HepG2 (cell line): Measurements from ENCODE around the gene ACER2. TPM values are rescaled to one million over a fixed set of nuclear protein-coding genes. Genes with fewer than 3 reads are reported as not detected.

ENCODE experiments used
- FOXO1 ChIP-seq: sonication (generic); formaldehyde crosslinking; IDR thresholded peaks from 2 replicates; pipeline ENCODE4 v1.4.0; 2020; ENCODE audit warnings: missing genetic modification reagents
- HDAC2 ChIP-seq: sonication (generic); formaldehyde crosslinking; IDR thresholded peaks from 2 replicates; pipeline ENCODE4 v1.4.0; 2020; ENCODE audit warnings: missing genetic modification reagents
- ISX ChIP-seq: sonication (generic); formaldehyde crosslinking; conservative IDR thresholded peaks from 2 replicates; pipeline ENCODE4 v1.5.0; 2020; ENCODE audit warnings: missing genetic modification reagents
- PRMT3 ChIP-seq: sonication (generic); formaldehyde crosslinking; IDR thresholded peaks from 2 replicates; pipeline ENCODE4 v1.8.1; 2022; ENCODE audit warnings: low read depth, mild to moderate bottlenecking, moderate library complexity, missing genetic modification reagents, borderline replicate concordance
- PTBP1 ChIP-seq: fragments of 200-400 bp; formaldehyde crosslinking; IDR thresholded peaks from 2 replicates; pipeline ENCODE4 v1.6.1; 2018; ENCODE audit warnings: low read length, low read depth; ENCODE audit not compliant: poor library complexity, severe bottlenecking
- SKI ChIP-seq: fragments of 450-650 bp; IDR thresholded peaks from one replicate; pipeline ENCODE4 v1.6.1; 2018; ENCODE audit warnings: mild to moderate bottlenecking; ENCODE audit not compliant: partially characterized antibody
- SNRNP70 ChIP-seq: fragments of 200-400 bp; formaldehyde crosslinking; IDR thresholded peaks from 2 replicates; pipeline ENCODE4 v1.6.1; 2017; ENCODE audit warnings: mild to moderate bottlenecking, low read depth, low read length, moderate library complexity
- ZNF136 ChIP-seq: sonication (generic); formaldehyde crosslinking; IDR thresholded peaks from 2 replicates; pipeline ENCODE4 v1.8.1; 2022; ENCODE audit warnings: low read depth, mild to moderate bottlenecking, moderate library complexity, missing genetic modification reagents
- ZNF850 ChIP-seq: sonication (generic); formaldehyde crosslinking; conservative IDR thresholded peaks from 2 replicates; pipeline ENCODE4 v1.9.0; 2021; ENCODE audit warnings: mild to moderate bottlenecking, missing genetic modification reagents
- polyA plus RNA-seq, 8 experiments: library from polyadenylated mRNA; depleted of rRNA in 3 of 8; stranded (reverse) in 7 of 8; unstranded in 1 of 8; fragments of >200 nt; fragmentation: Illumina TruSeq in 4 of 8; extraction: Trizol in 4 of 8; gene quantifications; 2 replicates each; pipeline versions ENCODE4 v1.2.1 to v1.2.3, GENCODE V29; 2011 to 2016; ENCODE audit warnings: low read depth in 4 of 8, missing spikeins in 1 of 8, mixed read lengths in 1 of 8; ENCODE audit not compliant: insufficient read depth in 1 of 8
- total RNA-seq, 5 experiments: library from RNA; depleted of rRNA; stranded (reverse); fragments of >200 nt; fragmentation: Illumina TruSeq; extraction: Trizol; gene quantifications; 2 replicates each; pipeline ENCODE4 v1.2.3, GENCODE V29; 2016; ENCODE audit warnings: low read depth in 1 of 5
- TF ChIP-seq, protein P1 (sequence below): sonication (generic); formaldehyde crosslinking; IDR thresholded peaks from 2 replicates; pipeline ENCODE4 v1.4.0; 2020; ENCODE audit warnings: mild to moderate bottlenecking, missing genetic modification reagents
- TF ChIP-seq, protein P2 (sequence below): sonication (generic); formaldehyde crosslinking; IDR thresholded peaks from 2 replicates; pipeline ENCODE4 v1.9.0; 2022; ENCODE audit warnings: low read depth, missing genetic modification reagents
- TF ChIP-seq, protein P3 (sequence below): sonication (generic); formaldehyde crosslinking; IDR thresholded peaks from 2 replicates; pipeline ENCODE4 v1.9.0; 2021; ENCODE audit warnings: missing genetic modification reagents, borderline replicate concordance
- TF ChIP-seq, protein P4 (sequence below): sonication (generic); formaldehyde crosslinking; conservative IDR thresholded peaks from 2 replicates; pipeline ENCODE4 v1.4.0; 2020; ENCODE audit warnings: missing genetic modification reagents
- TF ChIP-seq, protein P5 (sequence below): IDR thresholded peaks from 2 replicates; pipeline ENCODE4 v1.6.1; 2012; ENCODE audit warnings: low read length, improper control_type of control experiment
- TF ChIP-seq, protein P6 (sequence below): sonication (generic); formaldehyde crosslinking; IDR thresholded peaks from 2 replicates; pipeline ENCODE4 v1.9.0; 2021; ENCODE audit warnings: missing genetic modification reagents, borderline replicate concordance
- TF ChIP-seq, protein P7 (sequence below): IDR thresholded peaks from 2 replicates; pipeline ENCODE4 v1.6.1; 2016; ENCODE audit warnings: mild to moderate bottlenecking, missing biosample characterization, missing genetic modification reagents

ACER2 gene
- total and polyA plus RNA-seq, 2 of the 13 experiments (the other 11 are each of a cell fraction or from before 2014, with no cell fraction given) = 1.9 to 3.4 TPM

DNA sequence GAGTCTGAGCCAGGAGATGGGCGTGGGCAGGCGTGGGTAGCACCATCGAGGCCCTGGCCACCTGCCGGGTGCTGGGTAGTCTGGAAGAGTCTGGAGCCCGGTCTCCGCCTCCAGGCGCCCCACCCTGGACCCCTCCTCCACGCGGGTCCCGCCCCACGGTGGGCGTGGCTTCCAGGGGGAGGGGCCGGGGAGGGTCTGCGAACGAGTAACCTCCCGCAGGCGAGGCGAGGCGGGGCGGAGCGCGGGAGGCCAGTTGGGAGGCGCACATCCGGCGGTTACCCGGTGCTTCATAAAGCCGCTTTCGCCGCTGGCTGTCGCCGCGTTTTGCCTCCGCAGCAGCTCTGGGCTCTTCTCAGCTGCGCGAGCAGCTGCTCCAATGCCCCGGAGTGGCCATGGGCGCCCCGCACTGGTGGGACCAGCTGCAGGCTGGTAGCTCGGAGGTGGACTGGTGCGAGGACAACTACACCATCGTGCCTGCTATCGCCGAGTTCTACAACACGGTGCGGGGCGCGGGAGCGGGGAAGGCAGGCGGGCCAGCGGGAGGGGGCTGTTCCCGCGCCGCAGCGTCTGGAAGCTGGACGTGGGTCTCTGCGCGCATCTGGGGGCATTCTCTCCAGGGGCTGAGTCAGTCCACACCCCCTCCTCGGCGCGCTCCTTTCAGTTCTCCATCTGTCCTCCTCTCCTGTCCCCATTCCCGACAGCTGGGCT, at the start of gene ACER2 (continued):
- TF ChIP-seq, protein P1, sequence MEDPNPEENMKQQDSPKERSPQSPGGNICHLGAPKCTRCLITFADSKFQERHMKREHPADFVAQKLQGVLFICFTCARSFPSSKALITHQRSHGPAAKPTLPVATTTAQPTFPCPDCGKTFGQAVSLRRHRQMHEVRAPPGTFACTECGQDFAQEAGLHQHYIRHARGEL = no peak
- TF ChIP-seq, protein P2, sequence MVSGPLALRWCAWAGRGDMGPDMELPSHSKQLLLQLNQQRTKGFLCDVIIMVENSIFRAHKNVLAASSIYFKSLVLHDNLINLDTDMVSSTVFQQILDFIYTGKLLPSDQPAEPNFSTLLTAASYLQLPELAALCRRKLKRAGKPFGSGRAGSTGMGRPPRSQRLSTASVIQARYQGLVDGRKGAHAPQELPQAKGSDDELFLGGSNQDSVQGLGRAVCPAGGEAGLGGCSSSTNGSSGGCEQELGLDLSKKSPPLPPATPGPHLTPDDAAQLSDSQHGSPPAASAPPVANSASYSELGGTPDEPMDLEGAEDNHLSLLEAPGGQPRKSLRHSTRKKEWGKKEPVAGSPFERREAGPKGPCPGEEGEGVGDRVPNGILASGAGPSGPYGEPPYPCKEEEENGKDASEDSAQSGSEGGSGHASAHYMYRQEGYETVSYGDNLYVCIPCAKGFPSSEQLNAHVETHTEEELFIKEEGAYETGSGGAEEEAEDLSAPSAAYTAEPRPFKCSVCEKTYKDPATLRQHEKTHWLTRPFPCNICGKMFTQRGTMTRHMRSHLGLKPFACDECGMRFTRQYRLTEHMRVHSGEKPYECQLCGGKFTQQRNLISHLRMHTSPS = no peak
- TF ChIP-seq FOXO1 (CRISPR knock-in tag) = no peak
- TF ChIP-seq, protein P3, sequence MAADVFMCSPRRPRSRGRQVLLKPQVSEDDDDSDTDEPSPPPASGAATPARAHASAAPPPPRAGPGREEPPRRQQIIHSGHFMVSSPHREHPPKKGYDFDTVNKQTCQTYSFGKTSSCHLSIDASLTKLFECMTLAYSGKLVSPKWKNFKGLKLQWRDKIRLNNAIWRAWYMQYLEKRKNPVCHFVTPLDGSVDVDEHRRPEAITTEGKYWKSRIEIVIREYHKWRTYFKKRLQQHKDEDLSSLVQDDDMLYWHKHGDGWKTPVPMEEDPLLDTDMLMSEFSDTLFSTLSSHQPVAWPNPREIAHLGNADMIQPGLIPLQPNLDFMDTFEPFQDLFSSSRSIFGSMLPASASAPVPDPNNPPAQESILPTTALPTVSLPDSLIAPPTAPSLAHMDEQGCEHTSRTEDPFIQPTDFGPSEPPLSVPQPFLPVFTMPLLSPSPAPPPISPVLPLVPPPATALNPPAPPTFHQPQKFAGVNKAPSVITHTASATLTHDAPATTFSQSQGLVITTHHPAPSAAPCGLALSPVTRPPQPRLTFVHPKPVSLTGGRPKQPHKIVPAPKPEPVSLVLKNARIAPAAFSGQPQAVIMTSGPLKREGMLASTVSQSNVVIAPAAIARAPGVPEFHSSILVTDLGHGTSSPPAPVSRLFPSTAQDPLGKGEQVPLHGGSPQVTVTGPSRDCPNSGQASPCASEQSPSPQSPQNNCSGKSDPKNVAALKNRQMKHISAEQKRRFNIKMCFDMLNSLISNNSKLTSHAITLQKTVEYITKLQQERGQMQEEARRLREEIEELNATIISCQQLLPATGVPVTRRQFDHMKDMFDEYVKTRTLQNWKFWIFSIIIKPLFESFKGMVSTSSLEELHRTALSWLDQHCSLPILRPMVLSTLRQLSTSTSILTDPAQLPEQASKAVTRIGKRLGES (CRISPR knock-in tag) = 0 out of 2 replicates have a peak, but pooled peaks have one; percentile 44
- TF ChIP-seq, protein P4, sequence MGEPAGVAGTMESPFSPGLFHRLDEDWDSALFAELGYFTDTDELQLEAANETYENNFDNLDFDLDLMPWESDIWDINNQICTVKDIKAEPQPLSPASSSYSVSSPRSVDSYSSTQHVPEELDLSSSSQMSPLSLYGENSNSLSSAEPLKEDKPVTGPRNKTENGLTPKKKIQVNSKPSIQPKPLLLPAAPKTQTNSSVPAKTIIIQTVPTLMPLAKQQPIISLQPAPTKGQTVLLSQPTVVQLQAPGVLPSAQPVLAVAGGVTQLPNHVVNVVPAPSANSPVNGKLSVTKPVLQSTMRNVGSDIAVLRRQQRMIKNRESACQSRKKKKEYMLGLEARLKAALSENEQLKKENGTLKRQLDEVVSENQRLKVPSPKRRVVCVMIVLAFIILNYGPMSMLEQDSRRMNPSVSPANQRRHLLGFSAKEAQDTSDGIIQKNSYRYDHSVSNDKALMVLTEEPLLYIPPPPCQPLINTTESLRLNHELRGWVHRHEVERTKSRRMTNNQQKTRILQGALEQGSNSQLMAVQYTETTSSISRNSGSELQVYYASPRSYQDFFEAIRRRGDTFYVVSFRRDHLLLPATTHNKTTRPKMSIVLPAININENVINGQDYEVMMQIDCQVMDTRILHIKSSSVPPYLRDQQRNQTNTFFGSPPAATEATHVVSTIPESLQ (CRISPR knock-in tag) = no peak
- TF ChIP-seq, protein P5, sequence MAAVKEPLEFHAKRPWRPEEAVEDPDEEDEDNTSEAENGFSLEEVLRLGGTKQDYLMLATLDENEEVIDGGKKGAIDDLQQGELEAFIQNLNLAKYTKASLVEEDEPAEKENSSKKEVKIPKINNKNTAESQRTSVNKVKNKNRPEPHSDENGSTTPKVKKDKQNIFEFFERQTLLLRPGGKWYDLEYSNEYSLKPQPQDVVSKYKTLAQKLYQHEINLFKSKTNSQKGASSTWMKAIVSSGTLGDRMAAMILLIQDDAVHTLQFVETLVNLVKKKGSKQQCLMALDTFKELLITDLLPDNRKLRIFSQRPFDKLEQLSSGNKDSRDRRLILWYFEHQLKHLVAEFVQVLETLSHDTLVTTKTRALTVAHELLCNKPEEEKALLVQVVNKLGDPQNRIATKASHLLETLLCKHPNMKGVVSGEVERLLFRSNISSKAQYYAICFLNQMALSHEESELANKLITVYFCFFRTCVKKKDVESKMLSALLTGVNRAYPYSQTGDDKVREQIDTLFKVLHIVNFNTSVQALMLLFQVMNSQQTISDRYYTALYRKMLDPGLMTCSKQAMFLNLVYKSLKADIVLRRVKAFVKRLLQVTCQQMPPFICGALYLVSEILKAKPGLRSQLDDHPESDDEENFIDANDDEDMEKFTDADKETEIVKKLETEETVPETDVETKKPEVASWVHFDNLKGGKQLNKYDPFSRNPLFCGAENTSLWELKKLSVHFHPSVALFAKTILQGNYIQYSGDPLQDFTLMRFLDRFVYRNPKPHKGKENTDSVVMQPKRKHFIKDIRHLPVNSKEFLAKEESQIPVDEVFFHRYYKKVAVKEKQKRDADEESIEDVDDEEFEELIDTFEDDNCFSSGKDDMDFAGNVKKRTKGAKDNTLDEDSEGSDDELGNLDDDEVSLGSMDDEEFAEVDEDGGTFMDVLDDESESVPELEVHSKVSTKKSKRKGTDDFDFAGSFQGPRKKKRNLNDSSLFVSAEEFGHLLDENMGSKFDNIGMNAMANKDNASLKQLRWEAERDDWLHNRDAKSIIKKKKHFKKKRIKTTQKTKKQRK = no peak
- TF ChIP-seq, protein P6, sequence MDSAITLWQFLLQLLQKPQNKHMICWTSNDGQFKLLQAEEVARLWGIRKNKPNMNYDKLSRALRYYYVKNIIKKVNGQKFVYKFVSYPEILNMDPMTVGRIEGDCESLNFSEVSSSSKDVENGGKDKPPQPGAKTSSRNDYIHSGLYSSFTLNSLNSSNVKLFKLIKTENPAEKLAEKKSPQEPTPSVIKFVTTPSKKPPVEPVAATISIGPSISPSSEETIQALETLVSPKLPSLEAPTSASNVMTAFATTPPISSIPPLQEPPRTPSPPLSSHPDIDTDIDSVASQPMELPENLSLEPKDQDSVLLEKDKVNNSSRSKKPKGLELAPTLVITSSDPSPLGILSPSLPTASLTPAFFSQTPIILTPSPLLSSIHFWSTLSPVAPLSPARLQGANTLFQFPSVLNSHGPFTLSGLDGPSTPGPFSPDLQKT (CRISPR knock-in tag) = peak; percentile 58; the same call in 1 of the 2 replicates
- no peak for TF ChIP-seq PRMT3 (CRISPR knock-in tag)
- TF ChIP-seq HDAC2 = no peak
- TF ChIP-seq, protein P7, sequence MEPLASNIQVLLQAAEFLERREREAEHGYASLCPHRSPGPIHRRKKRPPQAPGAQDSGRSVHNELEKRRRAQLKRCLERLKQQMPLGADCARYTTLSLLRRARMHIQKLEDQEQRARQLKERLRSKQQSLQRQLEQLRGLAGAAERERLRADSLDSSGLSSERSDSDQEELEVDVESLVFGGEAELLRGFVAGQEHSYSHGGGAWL (CRISPR knock-in tag) = 0 out of 2 replicates have a peak, but pooled peaks have one; percentile 29
- TF ChIP-seq ZNF850 (CRISPR knock-in tag) = no peak
- TF ChIP-seq SNRNP70 = no peak
- no peak for TF ChIP-seq SKI
- no peak for TF ChIP-seq PTBP1
- no peak for TF ChIP-seq ZNF136 (CRISPR knock-in tag)
- no peak for TF ChIP-seq ISX (CRISPR knock-in tag)
